ENCODE measurements around the gene DDX10. TPM values are rescaled to one million over a fixed set of nuclear protein-coding genes. Genes with fewer than 3 reads are reported as not detected.

The DDX10 gene
- total and polyA plus RNA-seq, 12 donors: 10.6 to 141 (median 22.6) TPM

DNA sequence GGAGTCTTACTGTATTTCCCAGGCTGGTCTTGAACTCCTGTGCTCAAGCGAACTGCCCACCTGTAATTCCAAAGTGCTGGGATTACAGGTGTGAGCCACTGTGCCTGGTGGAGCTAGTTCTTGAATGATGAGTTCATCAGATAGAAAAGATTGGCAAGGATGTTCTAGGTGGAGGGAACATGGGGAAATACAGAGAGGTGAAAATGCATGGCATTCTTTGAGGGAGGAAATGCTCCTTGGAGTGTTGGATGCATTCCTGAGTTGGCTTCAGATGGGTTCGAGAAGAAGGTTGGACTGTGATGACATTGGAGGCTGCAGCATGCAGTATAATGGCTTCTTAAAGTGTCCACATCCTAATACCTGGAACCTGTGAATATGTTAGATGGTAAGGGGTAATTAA is 4.4 kb downstream of the DDX10 start:
- Histone ChIP-seq H3K27ac (no peak overlapping the region), H3K9me3 (replicated peaks in 1 of 3) (no peaks in the 10 kb centered on the region), H3K36me3 (replicated peaks in 1 of 2) (no peaks in the 10 kb centered on the region), H3K4me1 (replicated peaks in 1 of 2) (peaks cover 0 to 33% of the 10 kb centered on the region in 2 donors), H3K27me3 (no peaks in the 10 kb centered on the region), H3K4me3 (no peak overlapping the region)
- TF ChIP-seq POLR2A (IDR thresholded peaks at IDR 0.05): no peak
- TF ChIP-seq, protein P1, sequence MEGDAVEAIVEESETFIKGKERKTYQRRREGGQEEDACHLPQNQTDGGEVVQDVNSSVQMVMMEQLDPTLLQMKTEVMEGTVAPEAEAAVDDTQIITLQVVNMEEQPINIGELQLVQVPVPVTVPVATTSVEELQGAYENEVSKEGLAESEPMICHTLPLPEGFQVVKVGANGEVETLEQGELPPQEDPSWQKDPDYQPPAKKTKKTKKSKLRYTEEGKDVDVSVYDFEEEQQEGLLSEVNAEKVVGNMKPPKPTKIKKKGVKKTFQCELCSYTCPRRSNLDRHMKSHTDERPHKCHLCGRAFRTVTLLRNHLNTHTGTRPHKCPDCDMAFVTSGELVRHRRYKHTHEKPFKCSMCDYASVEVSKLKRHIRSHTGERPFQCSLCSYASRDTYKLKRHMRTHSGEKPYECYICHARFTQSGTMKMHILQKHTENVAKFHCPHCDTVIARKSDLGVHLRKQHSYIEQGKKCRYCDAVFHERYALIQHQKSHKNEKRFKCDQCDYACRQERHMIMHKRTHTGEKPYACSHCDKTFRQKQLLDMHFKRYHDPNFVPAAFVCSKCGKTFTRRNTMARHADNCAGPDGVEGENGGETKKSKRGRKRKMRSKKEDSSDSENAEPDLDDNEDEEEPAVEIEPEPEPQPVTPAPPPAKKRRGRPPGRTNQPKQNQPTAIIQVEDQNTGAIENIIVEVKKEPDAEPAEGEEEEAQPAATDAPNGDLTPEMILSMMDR (IDR thresholded peaks at IDR 0.05): no peak
- intact Hi-C loops (cut with DNase I): no loop called here
- DNase-seq: no peak
- 87 to 95% (median 89%) methylated on average over 2 of the region's 2 CpGs for WGBS, 4 donors

DNA sequence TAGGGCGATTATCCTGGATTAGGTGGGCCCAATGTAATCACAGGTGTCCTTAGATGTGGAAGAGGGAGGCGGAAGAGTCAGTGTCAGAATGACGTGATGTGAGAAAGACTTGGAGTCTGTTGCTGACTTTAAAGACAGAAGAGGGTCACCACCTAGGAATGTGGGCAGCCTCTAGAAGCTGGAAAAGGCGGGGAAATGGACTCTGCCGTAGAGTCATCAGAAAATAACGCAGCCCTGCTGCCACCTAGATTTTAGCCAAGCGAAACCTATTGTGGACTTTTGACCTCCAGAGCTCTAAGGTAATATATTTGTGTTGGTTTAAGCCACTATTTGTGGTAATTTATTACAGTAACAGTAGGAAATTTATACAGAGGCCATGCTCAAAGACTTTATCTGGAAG is 4.8 kb downstream of the DDX10 start:
- Histone ChIP-seq H3K36me3 (replicated peaks in 1 of 2) (no peaks in the 10 kb centered on the region), H3K9me3 (replicated peaks in 1 of 3) (no peaks in the 10 kb centered on the region), H3K4me1 (replicated peaks in 1 of 2) (peaks cover 0 to 33% of the 10 kb centered on the region in 2 donors), H3K4me3 (no peak overlapping the region), H3K27ac (no peak overlapping the region), H3K27me3 (no peaks in the 10 kb centered on the region)
- TF ChIP-seq, protein P1 (IDR thresholded peaks at IDR 0.05): no peak
- TF ChIP-seq POLR2A (IDR thresholded peaks at IDR 0.05): no peak
- WGBS, 4 donors: 93 to 97% (median 97%) methylated on average over 7 of the region's 7 CpGs
- no peak for DNase-seq
- intact Hi-C loops (cut with DNase I): no loop called here

DNA sequence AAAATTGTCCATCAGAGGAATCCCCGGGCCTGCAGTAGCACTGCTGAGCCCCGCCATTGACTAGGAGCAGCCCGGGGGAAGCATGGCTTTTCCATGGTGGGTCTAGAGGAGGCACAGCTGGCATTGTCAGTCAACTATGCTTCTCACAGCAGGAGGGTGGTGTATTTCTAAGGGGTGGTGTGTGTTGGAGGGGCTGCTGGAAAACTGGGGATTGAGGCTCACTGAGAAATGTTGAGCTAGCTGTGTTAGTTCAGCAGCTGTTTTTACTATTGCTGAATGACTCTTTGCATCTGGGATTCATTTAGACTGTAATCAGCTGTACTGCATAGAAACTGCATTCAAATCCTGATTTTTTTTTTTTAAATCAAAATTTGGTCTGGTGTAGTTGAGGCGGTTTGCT is 5.6 kb downstream of the DDX10 start:
- DNase-seq: no peak
- Histone ChIP-seq H3K27me3 (no peaks in the 10 kb centered on the region), H3K36me3 (replicated peaks in 1 of 2) (peaks cover 0 to under 1% of the 10 kb centered on the region in 2 donors), H3K4me1 (replicated peaks in 1 of 2) (peaks cover 0 to 32% of the 10 kb centered on the region in 2 donors), H3K9me3 (replicated peaks in 1 of 3) (no peaks in the 10 kb centered on the region), H3K4me3 (no peak overlapping the region), H3K27ac (no peak overlapping the region)
- TF ChIP-seq, protein P1 (IDR thresholded peaks at IDR 0.05): no peak
- TF ChIP-seq POLR2A (IDR thresholded peaks at IDR 0.05): no peak
- WGBS, 4 donors: 82 to 98% (median 95%) methylated on average over 4 of the region's 4 CpGs
- intact Hi-C loops (cut with DNase I): no loop called here

DNA sequence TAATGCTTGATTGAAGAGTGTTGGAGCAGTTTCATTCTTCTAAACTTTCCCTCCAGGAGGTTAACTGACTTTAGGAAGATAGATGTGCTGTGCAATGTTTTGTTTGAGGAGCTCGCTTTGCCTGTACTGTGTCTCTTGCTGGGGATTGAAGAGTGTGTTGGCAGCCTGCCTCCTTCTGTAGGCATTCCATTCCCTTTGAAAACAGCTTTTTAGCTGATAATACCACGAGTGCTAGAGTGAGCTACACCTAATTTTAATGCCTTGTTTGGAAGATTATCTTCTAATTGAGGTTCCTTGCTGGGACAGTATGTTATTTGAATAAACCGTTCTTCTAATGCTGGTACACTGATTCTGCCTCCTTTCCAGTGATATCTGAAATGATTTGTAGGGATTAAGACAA is 7.2 kb downstream of the DDX10 start:
- TF ChIP-seq POLR2A (IDR thresholded peaks at IDR 0.05): no peak
- TF ChIP-seq, protein P1 (IDR thresholded peaks at IDR 0.05): no peak
- H3K27me3 ChIP-seq: no peaks in the 10 kb centered on the region
- peak in 2 of 7 donors; percentile 33 to 36 for DNase-seq
- WGBS, 4 donors: 51 to 59% (median 56%) methylated on average over 3 of the region's 3 CpGs
- H3K4me3 ChIP-seq: no peak overlapping the region
- intact Hi-C loops (cut with DNase I): no loop called here
- H3K9me3 ChIP-seq (replicated peaks in 1 of 3): no peaks in the 10 kb centered on the region
- peaks cover 0 to 18% of the 10 kb centered on the region in 2 donors for H3K4me1 ChIP-seq (replicated peaks in 1 of 2)
- peaks cover 0 to 11% of the 10 kb centered on the region in 2 donors for H3K36me3 ChIP-seq (replicated peaks in 1 of 2)
- no peak overlapping the region for H3K27ac ChIP-seq

All from adrenal gland (tissue), 12 donors.